ENCODE results near the gene LCE7A.
A peak's percentile ranks its signal among the peaks of the same experiment; 100 is the strongest.

The LCE7A gene

DNA sequence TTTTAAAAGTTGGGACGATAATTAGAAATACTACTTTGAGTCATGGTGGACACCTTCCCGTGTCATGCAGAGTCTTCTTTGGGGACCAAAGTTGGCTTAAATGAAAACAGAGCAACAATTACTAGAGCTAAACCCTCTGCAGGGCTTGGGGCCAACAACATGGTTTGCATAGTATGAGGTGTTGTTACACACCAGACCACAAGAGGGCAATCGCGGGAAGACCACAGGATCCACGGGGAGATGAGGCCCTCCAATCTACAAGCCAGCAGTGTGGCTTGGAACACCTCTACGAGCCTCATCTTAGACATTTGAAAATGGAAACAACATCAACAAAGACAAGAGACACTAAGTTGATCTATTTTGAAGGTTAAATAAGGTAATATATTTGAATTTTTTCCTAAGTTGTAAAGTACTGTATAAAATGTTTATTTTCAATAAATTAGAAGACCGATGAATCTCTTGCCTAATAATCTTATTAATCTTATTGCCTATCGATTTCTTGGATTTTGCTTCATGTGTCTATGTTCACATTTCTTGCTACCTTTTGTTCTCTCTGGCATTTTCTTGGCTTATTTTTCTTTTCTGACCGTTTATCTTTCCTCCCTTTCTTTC, 10.1 kb downstream of the LCE7A start:
- no peak for TF ChIP-seq ZFX (IDR thresholded peaks at IDR 0.05)
- TF ChIP-seq, protein P1, sequence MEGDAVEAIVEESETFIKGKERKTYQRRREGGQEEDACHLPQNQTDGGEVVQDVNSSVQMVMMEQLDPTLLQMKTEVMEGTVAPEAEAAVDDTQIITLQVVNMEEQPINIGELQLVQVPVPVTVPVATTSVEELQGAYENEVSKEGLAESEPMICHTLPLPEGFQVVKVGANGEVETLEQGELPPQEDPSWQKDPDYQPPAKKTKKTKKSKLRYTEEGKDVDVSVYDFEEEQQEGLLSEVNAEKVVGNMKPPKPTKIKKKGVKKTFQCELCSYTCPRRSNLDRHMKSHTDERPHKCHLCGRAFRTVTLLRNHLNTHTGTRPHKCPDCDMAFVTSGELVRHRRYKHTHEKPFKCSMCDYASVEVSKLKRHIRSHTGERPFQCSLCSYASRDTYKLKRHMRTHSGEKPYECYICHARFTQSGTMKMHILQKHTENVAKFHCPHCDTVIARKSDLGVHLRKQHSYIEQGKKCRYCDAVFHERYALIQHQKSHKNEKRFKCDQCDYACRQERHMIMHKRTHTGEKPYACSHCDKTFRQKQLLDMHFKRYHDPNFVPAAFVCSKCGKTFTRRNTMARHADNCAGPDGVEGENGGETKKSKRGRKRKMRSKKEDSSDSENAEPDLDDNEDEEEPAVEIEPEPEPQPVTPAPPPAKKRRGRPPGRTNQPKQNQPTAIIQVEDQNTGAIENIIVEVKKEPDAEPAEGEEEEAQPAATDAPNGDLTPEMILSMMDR (conservative IDR thresholded peaks at IDR 0.05): peak; percentile 91
- H3K27ac ChIP-seq: no peak overlapping the region

DNA sequence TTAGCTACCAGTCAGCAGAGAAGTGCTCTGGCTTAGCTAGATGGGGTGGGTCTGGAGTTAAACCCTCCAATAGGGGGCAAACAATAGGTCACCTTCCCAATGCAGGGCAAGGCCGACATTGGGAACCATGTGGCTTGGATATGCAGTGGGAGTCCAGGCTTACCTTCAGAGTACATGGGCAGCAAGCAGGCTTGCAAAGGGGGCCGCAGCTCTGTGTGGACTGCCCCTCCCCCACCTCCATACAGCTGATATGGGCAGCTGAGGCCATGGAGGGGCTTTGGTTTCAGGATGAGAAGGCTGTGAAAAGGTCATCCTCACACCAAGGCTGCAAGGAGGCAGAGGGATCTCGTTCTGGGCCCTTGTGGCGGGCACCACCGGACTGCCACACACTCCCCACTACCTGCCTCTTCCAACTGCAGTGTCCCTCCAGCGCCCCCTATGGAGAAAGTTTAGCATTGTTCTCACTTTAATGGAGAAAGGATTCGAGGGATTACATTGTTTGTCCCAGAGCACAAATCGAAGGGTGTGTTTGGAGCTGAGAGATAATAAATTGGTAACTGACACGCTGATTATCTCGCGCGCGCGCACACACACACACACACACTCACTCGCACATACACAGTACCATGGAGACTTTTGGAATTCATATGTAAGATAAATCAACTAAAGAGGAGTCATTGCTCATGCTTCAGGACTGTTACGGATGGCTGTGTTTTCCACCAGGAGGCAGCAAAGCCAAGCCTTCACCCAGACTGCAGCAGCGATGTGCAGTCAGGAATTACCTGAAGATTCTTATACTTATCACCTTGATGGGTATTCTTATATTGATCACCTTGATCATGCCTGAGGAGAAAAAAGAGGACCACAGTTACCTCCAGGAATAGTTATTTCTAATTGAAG, 11.3 kb downstream of the LCE7A start:
- no peak overlapping the region for H3K27ac ChIP-seq
- no peak for TF ChIP-seq ZFX (IDR thresholded peaks at IDR 0.05)
- TF ChIP-seq, protein P1 (conservative IDR thresholded peaks at IDR 0.05): peak; percentile 90

DNA sequence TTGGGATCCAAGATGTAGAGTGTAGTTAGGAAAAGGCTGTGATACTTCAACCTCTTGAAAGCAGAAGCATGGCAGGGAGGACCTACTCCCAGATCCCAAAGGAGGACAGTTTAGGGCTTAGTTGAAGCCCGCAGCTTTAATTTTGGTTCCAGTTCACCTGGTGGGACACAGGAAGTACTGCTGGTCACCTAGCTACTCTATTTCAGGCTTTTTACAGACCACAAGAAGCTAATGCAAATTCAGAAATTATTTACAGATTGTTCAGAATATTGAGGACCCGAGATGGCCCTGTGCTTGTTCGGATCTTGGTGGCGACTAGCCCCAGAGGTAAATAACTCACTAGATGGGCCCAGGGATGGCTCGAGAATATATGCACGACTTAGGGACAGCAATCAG, 11.9 kb downstream of the LCE7A start:
- no peak overlapping the region for H3K27ac ChIP-seq
- TF ChIP-seq ZFX (IDR thresholded peaks at IDR 0.05): no peak
- TF ChIP-seq, protein P1 (conservative IDR thresholded peaks at IDR 0.05): no peak; the same call in 1 of the 2 replicates

DNA sequence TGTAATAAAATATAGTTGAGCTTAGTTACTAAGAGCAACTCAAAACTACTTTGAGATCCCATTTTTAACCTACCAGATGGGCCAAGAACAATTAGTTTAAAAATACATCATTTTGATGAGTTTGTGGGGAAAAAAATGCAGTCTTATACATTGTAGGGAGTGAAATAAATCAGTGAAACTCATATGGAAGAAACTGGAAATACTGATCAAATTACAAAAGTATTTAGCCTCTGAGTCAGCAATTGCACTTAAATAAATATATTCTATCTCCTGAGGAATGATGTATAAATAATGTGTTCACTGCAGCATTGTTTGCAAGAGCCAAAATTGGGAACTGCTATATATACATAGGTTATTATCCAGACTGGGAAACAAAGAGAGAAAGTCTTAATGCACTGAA, 13.7 kb downstream of the LCE7A start:
- H3K27ac ChIP-seq: no peak overlapping the region
- TF ChIP-seq ZFX (IDR thresholded peaks at IDR 0.05): no peak
- TF ChIP-seq, protein P1 (conservative IDR thresholded peaks at IDR 0.05): no peak

DNA sequence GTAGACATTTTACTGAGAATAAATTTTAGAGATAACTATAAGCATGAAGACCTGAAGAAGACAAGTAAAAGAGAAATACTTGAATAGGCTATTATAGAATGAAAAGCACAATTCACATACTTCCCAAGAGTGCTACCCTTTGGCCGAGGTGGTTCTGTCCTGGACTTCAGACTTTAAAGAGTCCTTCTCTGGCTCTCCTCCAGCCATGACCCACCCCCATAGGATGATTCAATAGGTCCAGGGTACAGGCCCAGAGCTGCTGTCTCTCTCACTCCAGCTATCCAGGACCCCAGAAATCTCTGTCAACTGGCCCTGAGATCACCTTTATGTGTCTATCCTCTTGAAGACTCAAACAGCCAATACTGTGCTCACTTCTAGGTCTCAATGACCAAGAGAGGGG, 17.0 kb downstream of the LCE7A start:
- no peak overlapping the region for H3K27ac ChIP-seq
- TF ChIP-seq, protein P1 (conservative IDR thresholded peaks at IDR 0.05): no peak
- no peak for TF ChIP-seq ZFX (IDR thresholded peaks at IDR 0.05)

DNA sequence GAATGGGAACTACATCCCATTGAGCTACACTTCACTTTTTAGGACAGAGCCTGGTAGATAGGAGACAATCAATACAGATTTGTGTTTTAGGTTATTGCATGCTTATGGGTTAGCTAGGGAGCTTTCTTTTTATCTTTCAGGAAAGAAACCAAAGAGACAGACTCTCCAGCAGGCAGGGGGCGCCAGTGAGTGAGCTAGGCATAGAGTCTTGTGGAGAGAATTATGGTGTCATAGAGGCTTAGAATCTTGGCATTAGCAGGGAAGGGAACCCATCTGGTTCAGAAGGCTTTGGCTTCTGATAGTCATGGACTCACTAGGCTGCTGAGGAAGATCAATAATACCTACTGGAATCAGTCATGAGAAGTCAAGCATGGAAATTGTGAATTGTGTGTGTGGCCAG, 18.2 kb downstream of the LCE7A start, which contains the start of gene SMCP:
SMCP (plus strand) TSS at position 281 of the 400 bp plus-strand sequence. CDS start 6,101 bp downstream, outside the sequence.
- no peak within 1 kb of the TSS for H3K27ac ChIP-seq
- TF ChIP-seq ZFX (IDR thresholded peaks at IDR 0.05): no peak
- TF ChIP-seq, protein P1 (conservative IDR thresholded peaks at IDR 0.05): peak; percentile 52
